Spinal cord (tissue), 10 donors: ENCODE results near the gene TLK2. TPM values are rescaled to one million over a fixed set of nuclear protein-coding genes. Genes with fewer than 3 reads are reported as not detected.
A peak's percentile ranks its signal among the peaks of the same experiment; 100 is the strongest.
"Not testable (repeated sequence)": the region's sequence is repeated elsewhere in the genome, so short reads cannot be mapped to it uniquely, and the experiment has no call there.

Source experiments
- DNase-seq, 6 donors: peaks; one replicate each; pipeline versions ENCODE4 v3.0.0 to v3.0.0-alpha.2; 2013 to 2015; ENCODE audit warnings: low spot score in 6 of 6, low read depth in 4 of 6
- H3K27ac ChIP-seq: one replicate; pipeline ENCODE4 v1.5.1; 2013; ENCODE audit warnings: low read depth, low read length, control low read depth
- H3K27me3 ChIP-seq: one replicate; pipeline ENCODE4 v1.6.1; 2013; ENCODE audit warnings: low read length; ENCODE audit not compliant: control insufficient read depth, insufficient read depth
- H3K36me3 ChIP-seq: one replicate; pipeline ENCODE4 v1.6.1; 2013; ENCODE audit warnings: low read length; ENCODE audit not compliant: control insufficient read depth, insufficient read depth
- H3K4me1 ChIP-seq: one replicate; pipeline ENCODE4 v1.6.1; 2013; ENCODE audit warnings: low read length; ENCODE audit not compliant: control insufficient read depth, insufficient read depth
- H3K4me3 ChIP-seq: one replicate; pipeline ENCODE4 v1.5.1; 2013; ENCODE audit warnings: low read depth, low read length, control low read depth
- H3K9me3 ChIP-seq: one replicate; pipeline ENCODE4 v1.6.1; 2013; ENCODE audit warnings: low read length; ENCODE audit not compliant: control insufficient read depth, insufficient read depth
- WGBS: methylation state at CpG from one replicate; pipeline ENCODE4 v1.1.5; 2013; ENCODE audit warnings: missing lambda C conversion rate; ENCODE audit not compliant: insufficient coverage; 5-methylcytosine and 5-hydroxymethylcytosine counted together
- polyA plus RNA-seq, 2 donors: library from polyadenylated mRNA; unstranded; fragments of 120-200 nt; gene quantifications; one replicate each; pipeline ENCODE4 v1.2.1, GENCODE V29; 2013; ENCODE audit not compliant: insufficient read length in 2 of 2
- total RNA-seq, 2 donors: library from RNA; depleted of rRNA in 1 of 2; stranded (reverse); fragments of 120-200 nt in 1 of 2; fragments of >200 nt in 1 of 2; gene quantifications; one replicate each; pipeline versions ENCODE4 v1.2.3 to v1.2.4, GENCODE V29; 2013 to 2014
- donor health status: healthy.

The TLK2 gene
- total and polyA plus RNA-seq, 4 donors, result 53.4 to 65.5 (median 54.9) TPM

GRCh38 chr17:62592341-62593099, 113.9 kb downstream of the TLK2 start:
- H3K27ac ChIP-seq, result no peak overlapping the region
- no peak for DNase-seq
- H3K36me3 ChIP-seq, result peaks cover 20% of the 10 kb centered on the region
- 72% methylated on average over 4 of the region's 9 CpGs for WGBS
- H3K4me1 ChIP-seq, result no peaks in the 10 kb centered on the region
- H3K9me3 ChIP-seq, result peaks cover 7% of the 10 kb centered on the region
- H3K4me3 ChIP-seq, result no peak overlapping the region
- no peaks in the 10 kb centered on the region for H3K27me3 ChIP-seq

GRCh38 chr17:62595484-62595883, 116.9 kb downstream of the TLK2 start:
- DNase-seq, result peak in 1 of 6 donors; percentile 41

GRCh38 chr17:62596662-62597061, 118.0 kb downstream of the TLK2 start:
- Histone ChIP-seq H3K27me3 (no peaks in the 10 kb centered on the region), H3K4me1 (no peaks in the 10 kb centered on the region), H3K9me3 (peaks cover 7% of the 10 kb centered on the region), H3K27ac (no peak overlapping the region), H3K4me3 (no peak overlapping the region), H3K36me3 (peaks cover 27% of the 10 kb centered on the region)
- DNase-seq, result no peak
- WGBS, result no CpG with 5 or more reads among the region's 2 CpGs

More at GRCh38 chr17:62595484-62595883, 116.9 kb downstream of the TLK2 start:
- H3K4me3 ChIP-seq, result no peak overlapping the region
- H3K9me3 ChIP-seq, result peaks cover 7% of the 10 kb centered on the region
- peaks cover 29% of the 10 kb centered on the region for H3K36me3 ChIP-seq
- H3K27ac ChIP-seq, result no peak overlapping the region
- H3K4me1 ChIP-seq, result no peaks in the 10 kb centered on the region
- no peaks in the 10 kb centered on the region for H3K27me3 ChIP-seq
- no CpG with 5 or more reads among the region's 5 CpGs for WGBS

- WGBS, result 100% methylated on average over 1 of the region's 2 CpGs
- Histone ChIP-seq H3K9me3 (peaks cover 7% of the 10 kb centered on the region), H3K36me3 (peaks cover 27% of the 10 kb centered on the region), H3K4me1 (no peaks in the 10 kb centered on the region), H3K27ac (no peak overlapping the region), H3K27me3 (no peaks in the 10 kb centered on the region), H3K4me3 (no peak overlapping the region)
- no peak for DNase-seq
Measured at GRCh38 chr17:62597150-62597549, 118.5 kb downstream of the TLK2 start.

GRCh38 chr17:62597920-62598319, 119.3 kb downstream of the TLK2 start:
- H3K4me3 ChIP-seq, result no peak overlapping the region
- no peaks in the 10 kb centered on the region for H3K27me3 ChIP-seq
- H3K4me1 ChIP-seq, result no peaks in the 10 kb centered on the region
- WGBS, result 83% methylated on average over 1 of the region's 2 CpGs
- H3K27ac ChIP-seq, result no peak overlapping the region
- H3K36me3 ChIP-seq, result peaks cover 27% of the 10 kb centered on the region
- no peak for DNase-seq
- H3K9me3 ChIP-seq, result peaks cover 7% of the 10 kb centered on the region

- 92% methylated on average over 3 of the region's 6 CpGs for WGBS
- Histone ChIP-seq H3K27ac (no peak overlapping the region), H3K9me3 (peaks cover 7% of the 10 kb centered on the region), H3K36me3 (peaks cover 21% of the 10 kb centered on the region), H3K4me3 (no peak overlapping the region), H3K4me1 (no peaks in the 10 kb centered on the region), H3K27me3 (no peaks in the 10 kb centered on the region)
- DNase-seq, result no peak
Measured at GRCh38 chr17:62599964-62600657, 121.5 kb downstream of the TLK2 start.

GRCh38 chr17:62600805-62601204, 122.2 kb downstream of the TLK2 start:
- Histone ChIP-seq H3K4me1 (no peaks in the 10 kb centered on the region), H3K9me3 (peaks cover 2% of the 10 kb centered on the region), H3K27ac (no peak overlapping the region), H3K27me3 (no peaks in the 10 kb centered on the region), H3K4me3 (no peak overlapping the region), H3K36me3 (peaks cover 25% of the 10 kb centered on the region)
- WGBS, result no CpG with 5 or more reads among the region's 1 CpG
- DNase-seq, result no peak

- Histone ChIP-seq H3K4me1 (no peaks in the 10 kb centered on the region), H3K9me3 (no peaks in the 10 kb centered on the region), H3K27me3 (no peaks in the 10 kb centered on the region), H3K4me3 (no peak overlapping the region), H3K27ac (no peak overlapping the region), H3K36me3 (peaks cover 21% of the 10 kb centered on the region)
- WGBS, result no CpG with 5 or more reads among the region's 2 CpGs
- no peak for DNase-seq
Measured at GRCh38 chr17:62601471-62601870, 122.8 kb downstream of the TLK2 start.

- 100% methylated on average over 2 of the region's 6 CpGs for WGBS
- not testable (repeated sequence) for H3K9me3 ChIP-seq, H3K27me3 ChIP-seq, DNase-seq, H3K4me3 ChIP-seq, H3K4me1 ChIP-seq, H3K27ac ChIP-seq
- H3K36me3 ChIP-seq, result peaks cover 23% of the 10 kb centered on the region
Measured at GRCh38 chr17:62603783-62604182, 125.2 kb downstream of the TLK2 start.

- DNase-seq, result no peak
- no peaks in the 10 kb centered on the region for H3K9me3 ChIP-seq
- H3K27ac ChIP-seq, result no peak overlapping the region
- peaks cover 23% of the 10 kb centered on the region for H3K36me3 ChIP-seq
- 88% methylated on average over 1 of the region's 7 CpGs for WGBS
- no peak overlapping the region for H3K4me3 ChIP-seq
- H3K27me3 ChIP-seq, result no peaks in the 10 kb centered on the region
- H3K4me1 ChIP-seq, result no peaks in the 10 kb centered on the region
Measured at GRCh38 chr17:62605588-62605987, 127.0 kb downstream of the TLK2 start.
